ENCODE results near the gene SLC45A2. TPM values are rescaled to one million over a fixed set of nuclear protein-coding genes. Genes with fewer than 3 reads are reported as not detected.
A peak's percentile ranks its signal among the peaks of the same experiment; 100 is the strongest.
"Not testable (repeated sequence)": the region's sequence is repeated elsewhere in the genome, so short reads cannot be mapped to it uniquely, and the experiment has no call there.

The SLC45A2 gene
- total RNA-seq, 1 donor from 2014 or later = 2.4 TPM

DNA sequence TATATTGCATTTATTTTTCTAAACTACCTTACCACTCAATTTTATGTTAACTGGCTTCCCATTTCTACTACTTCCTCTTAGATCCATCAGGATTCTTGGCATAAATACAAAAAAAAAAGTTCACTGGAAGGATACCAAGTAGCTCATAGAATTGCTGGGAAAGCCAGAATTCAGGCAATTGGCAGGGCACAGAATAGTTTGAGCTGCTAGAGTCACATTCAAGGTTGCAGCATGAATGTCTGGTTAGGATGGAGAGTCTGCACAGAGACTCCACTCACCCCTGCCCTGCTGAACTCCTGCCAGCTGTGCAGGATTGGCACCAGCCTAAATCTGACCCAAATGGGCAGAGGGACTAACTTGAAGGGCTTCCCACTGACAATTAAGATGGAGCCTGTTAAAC is 28.3 kb upstream of the SLC45A2 start:
- no peak overlapping the region for H3K4me3 Mint-ChIP-seq (ENCODE audit: low read depth)
- peaks cover 28% of the 10 kb centered on the region for H3K4me1 Mint-ChIP-seq (ENCODE audit: low read depth)
- TF ChIP-seq, protein P1, sequence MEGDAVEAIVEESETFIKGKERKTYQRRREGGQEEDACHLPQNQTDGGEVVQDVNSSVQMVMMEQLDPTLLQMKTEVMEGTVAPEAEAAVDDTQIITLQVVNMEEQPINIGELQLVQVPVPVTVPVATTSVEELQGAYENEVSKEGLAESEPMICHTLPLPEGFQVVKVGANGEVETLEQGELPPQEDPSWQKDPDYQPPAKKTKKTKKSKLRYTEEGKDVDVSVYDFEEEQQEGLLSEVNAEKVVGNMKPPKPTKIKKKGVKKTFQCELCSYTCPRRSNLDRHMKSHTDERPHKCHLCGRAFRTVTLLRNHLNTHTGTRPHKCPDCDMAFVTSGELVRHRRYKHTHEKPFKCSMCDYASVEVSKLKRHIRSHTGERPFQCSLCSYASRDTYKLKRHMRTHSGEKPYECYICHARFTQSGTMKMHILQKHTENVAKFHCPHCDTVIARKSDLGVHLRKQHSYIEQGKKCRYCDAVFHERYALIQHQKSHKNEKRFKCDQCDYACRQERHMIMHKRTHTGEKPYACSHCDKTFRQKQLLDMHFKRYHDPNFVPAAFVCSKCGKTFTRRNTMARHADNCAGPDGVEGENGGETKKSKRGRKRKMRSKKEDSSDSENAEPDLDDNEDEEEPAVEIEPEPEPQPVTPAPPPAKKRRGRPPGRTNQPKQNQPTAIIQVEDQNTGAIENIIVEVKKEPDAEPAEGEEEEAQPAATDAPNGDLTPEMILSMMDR (IDR thresholded peaks at IDR 0.05; ENCODE audit: unreplicated experiment) = no peak
- no peak overlapping the region for H3K27ac Mint-ChIP-seq
- peaks cover 6% of the 10 kb centered on the region for H3K36me3 Mint-ChIP-seq (ENCODE audit: insufficient read depth)
- peaks cover 13% of the 10 kb centered on the region for H3K9me3 Mint-ChIP-seq (ENCODE audit: low read depth)
- no peak for DNase-seq (ENCODE audit: low spot score, unreplicated experiment)
- no peaks in the 10 kb centered on the region for H3K27me3 Mint-ChIP-seq

DNA sequence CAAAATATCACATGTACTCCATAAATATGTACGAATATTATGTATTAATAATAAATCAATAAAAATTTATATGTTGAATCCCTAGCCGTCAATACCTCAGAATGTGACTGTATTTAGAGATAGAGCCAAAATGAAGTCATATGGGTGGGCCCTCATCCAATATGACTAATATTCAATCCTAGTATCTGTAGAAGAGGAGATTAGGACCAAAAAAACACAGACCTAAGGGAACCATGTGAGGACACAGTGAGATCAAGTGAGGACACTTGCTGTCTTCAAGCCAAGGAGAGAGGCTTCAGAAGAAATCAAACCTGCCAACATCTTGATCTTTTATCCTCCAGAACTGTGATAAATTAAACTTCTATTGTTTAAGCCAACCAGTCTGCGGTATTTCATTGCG is 27.0 kb upstream of the SLC45A2 start:
- Mint-ChIP-seq H3K27ac (no peak overlapping the region), H3K27me3 (no peaks in the 10 kb centered on the region), H3K4me3 (ENCODE audit: low read depth) (no peak overlapping the region), H3K9me3 (ENCODE audit: low read depth) (peaks cover 13% of the 10 kb centered on the region), H3K4me1 (ENCODE audit: low read depth) (peaks cover 30% of the 10 kb centered on the region), H3K36me3 (ENCODE audit: insufficient read depth) (peaks cover 6% of the 10 kb centered on the region)
- no peak for DNase-seq (ENCODE audit: low spot score, unreplicated experiment)
- TF ChIP-seq, protein P1 (IDR thresholded peaks at IDR 0.05; ENCODE audit: unreplicated experiment) = no peak

DNA sequence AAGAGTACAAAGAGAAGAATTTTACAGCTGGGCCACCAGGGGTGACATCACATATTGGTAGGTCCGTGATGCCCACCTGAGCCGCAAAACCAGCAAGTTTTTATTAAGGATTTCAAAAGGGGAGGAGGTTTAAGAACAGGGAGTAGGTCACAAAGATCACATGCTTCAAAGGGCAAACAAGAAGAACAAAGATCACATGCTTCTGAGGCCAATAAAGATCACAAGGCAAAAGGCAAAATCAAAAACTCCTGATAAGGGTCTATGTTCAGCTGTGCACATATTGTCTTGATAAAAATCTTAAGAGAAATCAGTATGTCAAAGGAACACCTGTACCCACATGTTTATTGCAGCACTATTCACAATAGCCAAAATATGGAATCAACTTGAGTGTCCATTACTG is 25.7 kb upstream of the SLC45A2 start:
- not testable (repeated sequence) for H3K27me3 Mint-ChIP-seq; DNase-seq (ENCODE audit: low spot score, unreplicated experiment); H3K4me3 Mint-ChIP-seq (ENCODE audit: low read depth); H3K36me3 Mint-ChIP-seq (ENCODE audit: insufficient read depth)
- peaks cover 36% of the 10 kb centered on the region for H3K4me1 Mint-ChIP-seq (ENCODE audit: low read depth)
- peak overlapping the region; percentile 82 for H3K27ac Mint-ChIP-seq
- H3K9me3 Mint-ChIP-seq (ENCODE audit: low read depth) = peaks cover 13% of the 10 kb centered on the region

DNA sequence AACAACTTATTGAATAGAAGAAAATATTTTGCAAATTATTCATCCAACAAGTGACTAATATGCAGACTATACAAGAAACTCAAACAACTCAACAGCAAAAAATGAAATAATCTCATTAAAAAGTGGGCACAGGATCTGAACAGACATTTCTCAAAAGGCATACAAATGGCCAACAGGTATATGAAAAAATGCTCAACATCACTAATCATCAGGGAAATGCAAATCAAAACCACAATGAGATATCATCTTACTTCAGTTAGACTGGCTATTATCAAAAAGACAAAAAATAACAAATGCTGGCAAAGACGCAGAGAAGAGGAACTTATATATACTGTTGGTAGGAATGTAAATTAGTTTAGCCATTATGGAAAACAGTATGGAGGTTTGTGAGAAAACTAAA is 25.1 kb upstream of the SLC45A2 start:
- TF ChIP-seq, protein P1 (IDR thresholded peaks at IDR 0.05; ENCODE audit: unreplicated experiment) = no peak
- Mint-ChIP-seq H3K36me3 (ENCODE audit: insufficient read depth) (peaks cover 9% of the 10 kb centered on the region), H3K4me3 (ENCODE audit: low read depth) (peak overlapping the region; percentile 87), H3K4me1 (ENCODE audit: low read depth) (peaks cover 37% of the 10 kb centered on the region), H3K27me3 (no peaks in the 10 kb centered on the region), H3K27ac (peak overlapping the region; percentile 99), H3K9me3 (ENCODE audit: low read depth) (peaks cover 13% of the 10 kb centered on the region)
- DNase-seq (ENCODE audit: low spot score, unreplicated experiment) = no peak

DNA sequence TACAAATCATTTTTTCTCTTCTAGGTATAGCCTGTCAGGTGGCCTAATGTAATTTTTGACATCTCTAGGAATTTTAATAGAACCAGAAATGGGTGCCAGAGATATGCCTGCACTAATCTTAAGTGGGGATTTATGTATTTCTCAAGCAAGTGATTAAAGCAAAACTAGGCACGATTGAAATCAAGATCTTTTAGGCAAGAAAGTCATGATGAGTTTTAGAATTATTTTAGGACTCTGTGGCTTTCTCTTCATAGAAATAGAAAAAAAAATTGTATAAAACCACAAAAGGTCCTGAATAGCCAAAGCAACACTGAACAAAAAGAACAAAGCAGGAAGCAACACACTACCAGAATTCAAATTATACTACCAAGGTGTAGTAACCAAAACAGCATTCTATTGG is 24.3 kb upstream of the SLC45A2 start:
- Mint-ChIP-seq H3K27ac (peak overlapping the region; percentile 99), H3K27me3 (no peaks in the 10 kb centered on the region), H3K9me3 (ENCODE audit: low read depth) (peaks cover 12% of the 10 kb centered on the region), H3K4me1 (ENCODE audit: low read depth) (peaks cover 38% of the 10 kb centered on the region), H3K4me3 (ENCODE audit: low read depth) (peak overlapping the region; percentile 87), H3K36me3 (ENCODE audit: insufficient read depth) (peaks cover 13% of the 10 kb centered on the region)
- DNase-seq (ENCODE audit: low spot score, unreplicated experiment) = no peak
- TF ChIP-seq, protein P1 (IDR thresholded peaks at IDR 0.05; ENCODE audit: unreplicated experiment) = no peak
